AG08396 (cell line): ENCODE data around the gene AAGAB.
"Not testable (repeated sequence)": the region's sequence is repeated elsewhere in the genome, so short reads cannot be mapped to it uniquely, and the experiment has no call there.

Experiments used
- DNase-seq: peaks from one replicate; pipeline ENCODE4 v3.0.0; 2012; ENCODE audit warnings: low spot score, mixed read lengths

AAGAB gene

GRCh38 chr15:67253549-67254237 is 768 bp downstream of the AAGAB start:
- peak; percentile 14 for DNase-seq

- no peak for DNase-seq
Observed at GRCh38 chr15:67253101-67253500, 1.4 kb downstream of the AAGAB start.

- DNase-seq = no peak
Observed at GRCh38 chr15:67251318-67251717, 3.1 kb downstream of the AAGAB start.

GRCh38 chr15:67249830-67250229 is 4.6 kb downstream of the AAGAB start:
- no peak for DNase-seq

GRCh38 chr15:67248011-67248505 is 6.4 kb downstream of the AAGAB start:
- DNase-seq = peak; percentile 14

- DNase-seq = not testable (repeated sequence)
Observed at GRCh38 chr15:67246606-67247005, 7.9 kb downstream of the AAGAB start.

- DNase-seq = no peak
Observed at GRCh38 chr15:67244971-67245478, 9.4 kb downstream of the AAGAB start.

GRCh38 chr15:67242708-67243111 is 11.8 kb downstream of the AAGAB start:
- DNase-seq = no peak

- DNase-seq = no peak
Observed at GRCh38 chr15:67241132-67241855, 13.2 kb downstream of the AAGAB start.

GRCh38 chr15:67240235-67241131 is 14.0 kb downstream of the AAGAB start:
- no peak for DNase-seq

- no peak for DNase-seq
Observed at GRCh38 chr15:67232591-67232990, 21.9 kb downstream of the AAGAB start.

- DNase-seq = no peak
Observed at GRCh38 chr15:67230504-67230903, 24.0 kb downstream of the AAGAB start.

- no peak for DNase-seq
Observed at GRCh38 chr15:67228286-67228685, 26.2 kb downstream of the AAGAB start.

GRCh38 chr15:67227846-67228245 is 26.6 kb downstream of the AAGAB start:
- no peak for DNase-seq

- DNase-seq = no peak
Observed at GRCh38 chr15:67227431-67227830, 27.0 kb downstream of the AAGAB start.

GRCh38 chr15:67225336-67225735 is 29.1 kb downstream of the AAGAB start:
- DNase-seq = peak; percentile 27

GRCh38 chr15:67224889-67225288 is 29.6 kb downstream of the AAGAB start:
- DNase-seq = no peak

GRCh38 chr15:67219288-67219687 is 35.2 kb downstream of the AAGAB start:
- no peak for DNase-seq

- DNase-seq = no peak
Observed at GRCh38 chr15:67218428-67218827, 36.0 kb downstream of the AAGAB start.

- no peak for DNase-seq
Observed at GRCh38 chr15:67216859-67217258, 37.6 kb downstream of the AAGAB start.

- DNase-seq = no peak
Observed at GRCh38 chr15:67215102-67215501, 39.4 kb downstream of the AAGAB start.

- no peak for DNase-seq
Observed at GRCh38 chr15:67212684-67213367, 41.6 kb downstream of the AAGAB start.
